Sciatic nerve (tissue), 2 donors: ENCODE results near the gene PRKCH. TPM values are rescaled to one million over a fixed set of nuclear protein-coding genes. Genes with fewer than 3 reads are reported as not detected.

Experiments used
- ATAC-seq: fragments of 200-7000 bp; cut with Tn5 transposase; one replicate; pipeline ENCODE4 v1.9.1; 2020; ENCODE audit warnings: mild to moderate bottlenecking, moderate library complexity
- DNase-seq: peaks from one replicate; pipeline ENCODE4 v3.0.0-alpha.2; 2020; ENCODE audit warnings: low spot score
- intact Hi-C: fragments of 100-400 bp; cut with DNase I; formaldehyde crosslinking; loops from one replicate; pipeline ENCODE4 v1.14.2; 2022
- total RNA-seq: library from RNA; stranded (reverse); fragmentation: NEBNext Ultra II Directional; extraction: Animal tissue kit (Norgen Biotek cat#: 25700); gene quantifications from one replicate; pipeline ENCODE4 v1.2.1, GENCODE V29; 2021
- donor health status: DM: no; HTN: no; CAD: no.
- donor health status: DM: no; HTN: no; CAD: no.

Gene PRKCH
- total RNA-seq, 1 donor from 2014 or later = 52.9 TPM

DNA sequence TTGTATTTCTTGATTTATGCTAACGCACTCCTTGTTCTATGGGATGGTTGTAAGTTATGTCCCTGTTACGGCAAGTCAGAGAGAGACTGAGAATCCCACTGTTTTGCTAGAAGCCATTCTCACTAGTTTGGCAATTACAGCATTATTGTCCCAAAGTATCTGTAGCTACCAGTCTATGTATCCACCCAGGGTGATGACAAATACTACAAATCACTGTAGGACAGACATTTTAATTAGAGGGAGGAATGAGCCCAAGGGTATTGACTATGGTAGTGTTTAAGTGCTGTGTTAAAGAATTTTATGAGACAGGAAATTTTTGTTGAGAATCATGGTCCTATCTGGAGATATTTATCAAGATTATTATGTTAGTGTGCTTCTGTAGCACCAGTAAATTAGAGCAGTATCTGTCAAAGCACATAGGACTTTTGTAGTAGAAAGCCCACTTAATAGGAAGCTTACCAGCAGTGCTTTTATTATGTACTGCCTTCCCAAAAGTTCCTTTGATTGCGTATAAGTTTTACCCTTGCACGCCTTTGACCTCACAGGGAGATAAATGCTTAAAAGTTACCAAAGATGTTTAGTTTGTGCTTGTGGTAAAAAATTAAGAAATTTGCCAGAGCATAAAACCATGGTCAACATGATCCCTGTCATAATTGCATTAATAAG is 10.7 kb downstream of the PRKCH start:
- ATAC-seq (no peak), DNase-seq (no peak)
- intact Hi-C loops = no loop called here

DNA sequence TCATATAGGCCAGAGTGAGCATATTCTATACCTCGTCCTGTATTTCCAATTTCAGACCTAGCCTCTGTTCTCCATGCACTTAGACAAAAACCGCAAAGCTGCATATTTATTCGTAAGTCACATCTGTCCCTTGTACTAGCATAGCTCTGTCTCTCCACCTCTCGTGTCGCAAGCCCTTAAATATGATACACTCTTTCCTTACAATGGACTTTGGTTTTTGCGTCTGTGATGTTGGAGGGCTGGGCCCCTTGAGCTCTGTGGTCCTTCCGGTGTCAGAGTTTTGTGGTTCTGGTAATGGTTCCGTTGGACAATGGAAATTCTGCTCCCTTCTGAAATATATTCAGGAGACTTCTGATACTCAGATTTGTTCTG is 11.3 kb downstream of the PRKCH start:
- intact Hi-C loops = no loop called here
- ATAC-seq (no peak), DNase-seq (no peak)

DNA sequence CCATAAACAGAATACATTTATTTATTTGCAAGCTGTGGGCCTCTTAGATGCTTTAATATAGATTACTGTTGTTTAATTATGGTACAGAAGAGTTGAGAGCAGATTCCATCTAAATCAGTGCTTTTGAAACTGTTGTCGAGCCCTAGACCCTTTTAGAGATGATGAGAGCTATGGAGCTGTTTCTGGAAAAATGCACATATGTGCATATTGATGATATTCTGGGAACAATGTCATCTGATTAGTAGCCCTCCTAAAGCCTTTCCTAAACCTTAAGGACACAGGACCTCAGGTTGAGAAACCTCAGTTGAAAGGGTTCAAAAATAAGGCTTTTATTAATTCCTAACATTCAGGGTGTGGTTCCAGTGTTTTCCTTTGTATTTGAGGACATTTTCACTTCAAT is 11.7 kb downstream of the PRKCH start:
- ATAC-seq = no peak
- intact Hi-C loops = no loop called here
- DNase-seq = no peak

DNA sequence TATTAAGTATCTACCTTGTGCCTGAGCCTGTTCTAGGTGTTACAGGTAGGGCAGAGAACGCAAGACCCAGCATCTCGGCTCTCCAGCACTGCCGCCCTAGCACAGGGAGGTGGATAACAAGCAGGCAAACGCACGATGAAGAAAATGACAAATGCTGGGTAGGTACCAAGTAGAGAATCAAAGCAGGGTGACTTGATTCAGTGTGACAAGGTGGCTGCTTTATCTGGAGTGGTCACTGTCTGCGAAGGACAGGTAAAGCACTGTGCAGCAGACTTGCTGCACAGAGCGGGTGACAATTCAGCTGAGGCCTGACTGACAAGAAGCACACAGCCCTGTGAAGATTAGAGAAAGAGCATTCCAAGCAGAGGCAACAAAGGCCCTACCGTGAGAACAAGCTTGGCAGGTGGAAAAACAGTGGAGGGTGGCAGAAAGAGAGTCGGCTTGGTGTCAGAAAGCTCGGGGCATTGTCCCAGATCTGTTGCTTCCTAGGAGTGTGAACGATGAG is 12.9 kb downstream of the PRKCH start:
- ATAC-seq (no peak), DNase-seq (no peak)
- intact Hi-C loops = no loop called here

DNA sequence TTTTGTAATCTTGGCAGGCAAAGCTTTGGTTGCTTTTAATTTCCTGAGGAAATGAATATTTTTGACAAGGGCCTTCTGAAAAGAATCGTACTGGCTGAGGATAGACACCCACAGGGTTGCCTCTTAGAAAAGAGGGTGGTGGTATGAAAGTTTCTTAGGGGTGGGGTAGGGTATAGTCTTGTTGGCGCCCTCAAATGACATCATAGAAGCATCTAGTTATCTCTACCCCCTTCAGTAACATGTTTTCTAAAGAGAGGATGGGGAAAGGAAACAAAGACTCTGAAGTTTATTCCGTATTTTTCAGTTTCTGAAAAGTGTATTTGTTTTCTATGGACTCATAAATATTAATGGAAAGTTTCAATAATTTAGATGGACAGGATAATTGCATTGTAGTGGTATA is 13.7 kb downstream of the PRKCH start:
- intact Hi-C loops = no loop called here
- DNase-seq (no peak), ATAC-seq (no peak)

DNA sequence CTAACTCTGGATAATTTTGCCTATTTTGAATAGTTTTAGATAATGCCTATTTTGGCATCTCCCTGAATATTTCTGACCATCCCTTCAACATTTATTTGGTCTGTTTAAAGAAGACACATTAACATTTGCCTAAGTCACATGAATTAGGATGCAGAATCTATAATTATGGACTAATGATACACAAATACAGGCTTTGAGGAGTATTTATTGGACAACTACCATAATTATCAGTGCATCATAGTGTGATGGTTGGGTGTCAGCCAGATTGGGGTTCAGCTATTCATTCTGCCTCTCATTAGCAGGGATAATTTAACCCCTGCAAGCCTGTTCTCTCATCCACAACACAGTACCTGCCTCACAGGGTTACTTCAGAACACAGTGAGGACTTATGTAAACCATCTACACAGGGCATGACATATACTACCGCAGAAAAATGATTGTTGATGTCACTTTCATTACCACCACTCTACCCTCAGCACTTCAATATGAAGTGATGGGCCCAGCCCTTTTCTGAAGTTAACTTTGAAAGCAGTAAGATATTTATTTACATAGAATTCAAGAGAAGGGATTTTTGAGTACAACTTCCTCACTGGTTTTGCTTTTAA is 14.4 kb downstream of the PRKCH start:
- no peak for ATAC-seq
- intact Hi-C loops = no loop called here
- DNase-seq = no peak

DNA sequence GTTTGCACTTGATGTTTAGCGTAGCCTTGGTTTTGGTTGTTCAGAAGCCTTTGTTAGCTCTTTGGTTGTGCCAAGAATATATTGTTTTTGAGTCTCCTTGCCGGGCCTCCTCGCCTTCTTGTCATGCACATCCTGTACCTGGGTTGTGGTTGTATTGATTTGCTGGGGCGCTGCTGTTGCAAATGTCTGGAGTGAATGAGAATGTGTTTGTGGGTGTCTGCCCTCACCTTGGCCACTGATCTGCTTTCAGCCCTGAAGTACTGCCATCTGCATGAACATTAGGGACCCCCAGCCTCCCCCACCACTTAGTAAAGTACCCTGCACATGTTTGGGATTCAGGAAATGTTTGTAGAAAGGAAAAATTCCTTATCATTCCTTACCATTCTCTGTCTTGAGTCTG is 16.5 kb downstream of the PRKCH start:
- DNase-seq (no peak), ATAC-seq (no peak)
- intact Hi-C loops = no loop called here

DNA sequence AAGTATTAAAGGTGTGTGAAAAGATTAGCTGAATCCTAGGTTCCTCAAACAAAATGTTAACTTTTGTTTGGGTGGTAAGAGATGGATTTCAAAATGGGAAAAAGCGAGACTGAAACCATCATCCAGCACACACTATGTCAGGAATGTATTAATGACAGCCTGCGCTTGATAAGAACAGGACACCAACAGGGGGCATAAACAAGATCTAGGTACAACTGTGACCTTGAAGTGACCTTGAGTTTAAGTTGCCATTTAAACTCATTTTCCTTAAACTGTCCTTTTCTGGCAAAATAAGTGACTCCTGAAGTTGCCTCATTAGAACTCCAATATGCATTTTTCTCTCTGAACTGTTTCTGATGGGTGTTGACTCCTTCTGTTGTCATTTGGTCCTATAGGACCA is 17.1 kb downstream of the PRKCH start:
- no peak for DNase-seq
- no peak for ATAC-seq
- intact Hi-C loops = no loop called here

DNA sequence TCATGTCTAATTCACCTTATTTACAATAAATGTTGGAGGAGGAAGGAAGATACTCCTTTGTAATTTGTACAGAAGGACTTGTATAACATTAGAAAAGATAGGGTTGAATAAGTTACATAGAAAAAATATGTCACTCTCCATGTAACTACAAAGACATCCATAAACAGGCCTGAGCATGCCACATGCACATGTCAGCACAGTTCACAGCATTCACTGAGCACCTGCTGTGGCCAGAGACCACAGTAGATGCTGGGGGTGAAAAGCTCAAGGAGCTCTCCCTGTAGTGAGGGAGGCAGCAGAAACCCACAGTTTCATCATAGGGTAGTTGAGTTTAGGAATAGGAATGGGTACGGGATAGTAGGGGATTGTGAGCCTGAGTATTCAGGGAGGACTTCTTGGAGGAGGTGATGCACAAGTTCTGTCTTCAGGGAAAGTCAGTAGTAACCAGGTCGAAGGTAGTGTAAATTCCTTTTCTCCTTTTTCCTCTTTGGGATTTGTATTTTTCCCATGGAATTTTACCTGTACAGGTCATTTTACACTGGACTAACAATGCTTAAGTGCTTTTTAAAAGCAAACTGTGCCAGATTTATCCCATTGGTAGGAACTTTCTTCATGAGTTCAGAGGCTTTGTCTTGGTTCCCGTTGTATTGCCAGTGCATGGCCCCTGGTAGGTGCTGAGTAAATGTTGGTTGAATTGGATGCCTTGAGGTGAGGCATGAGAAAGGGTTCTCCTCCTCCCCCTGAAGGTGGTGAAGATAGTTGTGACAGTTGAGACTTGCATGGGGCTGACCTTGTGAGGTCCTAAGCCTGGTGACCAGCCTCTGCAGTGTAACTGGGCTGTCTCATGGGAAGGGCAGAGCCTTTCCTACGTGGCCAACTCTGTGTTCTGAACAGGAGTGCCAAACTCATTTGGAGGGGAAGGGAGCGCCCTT is 20.2 kb downstream of the PRKCH start:
- DNase-seq = no peak
- intact Hi-C loops = no loop called here
- no peak for ATAC-seq

DNA sequence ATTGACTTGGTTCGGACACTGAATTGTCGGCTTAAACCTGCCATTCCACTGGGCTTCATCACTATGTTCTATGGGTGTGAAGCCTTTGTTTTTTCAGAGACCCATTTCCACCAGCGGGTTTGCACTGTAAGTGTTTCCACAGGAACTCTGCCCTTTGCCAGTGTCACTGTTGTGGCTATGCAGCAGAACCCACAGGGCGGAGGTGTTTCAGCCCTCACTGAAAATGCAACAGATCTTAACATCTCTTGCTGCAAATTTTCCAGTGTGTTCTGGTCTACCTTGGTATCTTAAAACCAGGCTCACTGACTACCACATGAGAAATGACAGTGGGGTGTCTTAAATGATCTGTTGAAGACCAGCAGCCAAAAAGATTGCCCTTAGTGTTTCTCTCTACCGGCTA is 21.1 kb downstream of the PRKCH start:
- ATAC-seq (peak; percentile 32), DNase-seq (no peak)
- intact Hi-C loops = no loop called here

DNA sequence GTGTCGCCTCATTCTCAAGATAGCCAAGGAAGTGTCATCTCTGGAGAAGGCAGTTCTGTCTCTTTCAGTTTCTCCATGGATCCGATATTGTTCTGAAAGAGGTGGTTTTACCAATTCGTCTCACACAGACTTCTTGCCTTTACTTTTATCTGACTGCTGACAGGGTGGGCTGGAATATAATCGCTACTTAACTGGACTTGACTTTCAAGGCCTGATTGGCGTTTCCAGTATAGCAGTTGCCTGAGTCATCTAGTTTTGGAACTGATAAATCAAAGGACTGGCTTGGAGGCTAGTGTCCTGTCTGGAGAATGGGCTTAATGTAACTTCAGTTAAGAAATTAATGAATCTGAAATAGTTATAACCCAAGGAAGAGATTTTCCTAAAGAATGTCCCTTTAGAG is 21.6 kb downstream of the PRKCH start:
- intact Hi-C loops = no loop called here
- DNase-seq (no peak), ATAC-seq (no peak)

DNA sequence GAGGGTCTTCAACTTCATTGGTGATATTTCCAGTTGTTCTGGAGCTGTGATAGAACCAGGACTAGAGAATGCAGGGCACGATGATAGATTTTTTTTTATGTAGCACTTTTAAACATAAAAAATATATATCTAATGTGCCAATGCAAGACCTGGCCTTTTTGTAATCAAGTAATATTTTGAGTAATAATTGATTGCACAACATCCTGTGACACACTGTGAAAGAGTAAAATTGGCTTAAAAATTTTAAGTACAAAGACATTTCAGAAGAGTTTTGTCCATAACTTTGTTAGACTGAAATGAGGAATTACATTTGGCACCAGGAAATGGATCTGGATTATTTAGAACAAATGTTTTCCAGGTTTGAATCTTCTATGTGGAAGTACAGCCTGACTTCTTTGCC is 22.1 kb downstream of the PRKCH start:
- ATAC-seq (peak; percentile 58), DNase-seq (no peak)
- intact Hi-C loops = no loop called here

DNA sequence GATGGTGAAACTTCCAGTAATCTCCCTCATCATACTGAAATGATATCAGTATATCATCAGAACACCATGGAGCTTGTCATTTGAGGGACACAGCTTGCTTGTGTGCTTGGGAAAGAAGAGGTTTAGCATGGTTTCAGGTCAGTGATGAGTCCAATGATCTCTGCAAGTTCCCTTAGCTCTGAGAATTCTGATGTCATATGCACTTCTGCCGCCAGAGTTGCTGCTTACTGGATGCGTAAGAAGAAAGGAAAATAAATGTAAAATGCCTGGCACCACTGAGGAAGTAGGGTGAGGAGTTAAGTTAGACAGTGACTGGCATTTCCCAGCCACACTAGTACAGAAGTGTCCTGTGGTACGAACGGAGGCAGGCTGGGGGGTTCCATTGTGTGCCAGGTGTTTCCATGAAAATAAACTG is 22.6 kb downstream of the PRKCH start:
- peak; percentile 23 for ATAC-seq
- intact Hi-C loops = no loop called here
- DNase-seq = no peak

DNA sequence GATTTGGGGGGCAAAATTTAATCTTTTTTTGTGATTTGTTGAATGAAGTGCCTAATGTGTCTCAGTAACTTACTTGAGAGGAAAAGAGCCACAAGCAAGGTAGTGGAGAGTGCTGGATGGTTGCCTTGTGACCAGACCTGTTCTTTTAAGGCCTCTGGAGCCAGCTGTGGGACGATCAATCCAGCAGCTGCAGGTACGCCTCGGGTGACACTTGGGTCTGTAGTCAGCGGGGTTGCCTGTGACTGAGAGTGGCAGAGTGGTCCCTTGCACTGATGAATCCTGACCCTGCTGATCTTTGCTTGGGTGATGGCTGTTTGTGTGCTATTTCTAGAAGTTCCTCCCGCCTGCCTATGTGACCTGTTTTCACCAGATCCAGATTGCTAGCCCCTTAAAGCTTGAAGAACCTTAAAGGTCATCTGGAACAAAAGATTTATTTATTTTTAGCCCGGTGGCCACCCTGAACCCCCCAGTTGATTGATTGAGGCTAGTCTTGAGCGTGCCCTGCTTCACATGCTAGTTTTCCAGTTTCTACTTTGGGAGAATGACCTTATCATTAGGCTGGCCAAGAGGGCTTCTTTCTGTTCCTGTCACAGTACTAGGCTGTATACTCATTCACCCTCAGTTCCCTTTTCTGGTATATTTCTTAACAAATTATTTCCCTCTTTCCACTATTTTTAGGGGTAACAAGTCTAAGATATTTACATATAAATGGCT is 23.2 kb downstream of the PRKCH start:
- intact Hi-C loops = no loop called here
- peak; percentile 48 for ATAC-seq
- no peak for DNase-seq

DNA sequence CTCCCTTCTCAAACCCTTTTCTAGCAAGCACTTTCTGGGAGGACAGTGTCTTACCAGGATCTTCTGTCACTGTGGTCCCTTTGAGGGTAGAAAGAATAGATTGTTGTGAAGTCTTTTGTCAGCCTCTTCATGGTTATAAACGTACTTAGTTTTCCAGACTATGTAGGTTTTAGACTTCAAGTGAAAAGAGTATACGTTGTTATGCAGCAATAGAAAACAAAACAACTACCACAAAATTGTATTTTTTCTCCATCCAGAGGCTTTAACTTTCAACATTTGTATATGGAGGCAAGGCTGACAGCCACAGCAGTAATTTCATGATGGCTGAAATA is 23.7 kb downstream of the PRKCH start:
- DNase-seq = no peak
- intact Hi-C loops = no loop called here
- ATAC-seq = no peak

DNA sequence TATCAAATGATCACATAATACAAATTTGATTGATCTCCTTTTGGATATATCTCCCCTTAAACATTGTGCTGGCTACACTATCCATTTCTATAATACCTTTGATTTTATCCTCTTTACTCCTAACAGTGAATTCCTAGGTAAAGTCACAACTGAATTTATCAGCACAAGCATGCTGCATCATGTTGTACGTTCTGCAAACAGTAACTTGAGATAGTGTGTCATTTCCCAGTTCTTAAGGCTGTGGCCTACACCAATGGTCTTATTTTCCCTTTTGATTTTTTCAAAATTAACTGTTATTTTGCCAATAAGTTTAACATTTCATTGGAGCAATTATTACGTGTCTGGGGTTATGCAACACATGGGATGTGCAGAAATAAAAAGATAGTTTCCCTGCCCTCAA is 24.8 kb downstream of the PRKCH start:
- no peak for ATAC-seq
- intact Hi-C loops = no loop called here
- no peak for DNase-seq

DNA sequence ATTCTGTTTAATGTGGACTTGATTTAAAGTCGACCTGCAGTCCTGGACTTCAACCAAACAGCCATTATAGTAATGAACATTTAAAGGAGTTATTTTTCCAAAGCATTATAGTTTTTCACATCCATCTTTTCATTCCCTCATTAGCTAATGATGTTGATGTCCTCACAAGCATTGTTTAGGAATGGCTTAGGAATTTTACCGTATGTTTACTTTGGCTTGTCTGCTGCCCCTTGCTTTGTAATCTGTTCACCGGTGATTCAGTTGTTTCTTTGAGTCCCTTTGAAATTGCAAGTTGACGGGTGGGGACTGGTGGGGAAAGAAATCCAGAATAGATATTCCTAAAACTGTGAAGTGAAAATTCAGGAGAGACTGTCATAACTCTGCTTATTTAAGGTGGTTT is 25.4 kb downstream of the PRKCH start:
- DNase-seq (no peak), ATAC-seq (no peak)
- intact Hi-C loops = no loop called here

DNA sequence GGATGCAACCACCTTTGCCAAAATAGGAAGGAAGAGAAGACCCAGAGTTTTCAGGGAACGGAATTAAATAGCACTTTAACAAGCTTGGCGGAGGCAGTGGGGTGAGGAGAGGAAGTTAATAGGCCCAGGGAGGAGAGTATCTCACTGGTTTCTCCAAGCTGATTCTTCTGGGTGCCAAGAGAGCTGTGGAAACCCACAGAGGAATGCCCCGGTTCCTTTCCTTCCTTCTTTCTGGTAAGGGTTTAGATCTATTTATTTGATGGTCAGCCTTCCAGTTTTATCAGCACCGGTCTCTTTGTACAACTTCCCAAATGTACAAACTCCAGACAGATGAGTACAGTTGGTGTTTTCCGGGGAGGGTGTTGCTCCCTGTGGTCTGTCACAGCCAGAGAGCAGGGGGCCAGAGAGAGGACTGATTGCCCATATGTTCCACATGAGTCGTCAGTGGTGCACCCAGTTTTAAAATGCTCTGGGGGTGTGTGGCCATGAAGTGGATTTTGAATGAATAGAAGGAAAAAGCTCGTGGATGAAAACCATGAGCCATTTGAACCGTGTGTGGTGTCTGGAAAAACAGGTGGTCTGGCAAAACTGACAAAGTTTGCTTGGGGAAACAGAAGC is 26.6 kb downstream of the PRKCH start:
- no peak for DNase-seq
- intact Hi-C loops = no loop called here
- peak; percentile 27 for ATAC-seq
